GM12874 (cell line): ENCODE measurements around the gene MARK3.

ENCODE experiments used
- CTCF ChIP-seq: IDR thresholded peaks from 2 replicates; pipeline ENCODE4 v1.5.1; 2011; ENCODE audit warnings: low read depth, mild to moderate bottlenecking, control low read depth, low read length, moderate library complexity; ENCODE audit not compliant: insufficient read depth

The MARK3 gene

GRCh38 chr14:103536693-103537092 lies 151.5 kb downstream of the MARK3 start:
- no peak for TF ChIP-seq CTCF

GRCh38 chr14:103537175-103537990 lies 152.2 kb downstream of the MARK3 start:
- no peak for TF ChIP-seq CTCF

GRCh38 chr14:103538291-103539055 lies 153.3 kb downstream of the MARK3 start:
- no peak for TF ChIP-seq CTCF

GRCh38 chr14:103539056-103539825 lies 154.0 kb downstream of the MARK3 start:
- TF ChIP-seq CTCF = no peak

GRCh38 chr14:103540821-103541708 lies 155.8 kb downstream of the MARK3 start:
- no peak for TF ChIP-seq CTCF

GRCh38 chr14:103541709-103542604 lies 156.7 kb downstream of the MARK3 start:
- TF ChIP-seq CTCF = no peak
